ENCODE results near the gene LGSN. TPM values are rescaled to one million over a fixed set of nuclear protein-coding genes. Genes with fewer than 3 reads are reported as not detected.

The LGSN gene
- total RNA-seq, 1 experiment from 2014 or later: 10.8 TPM

GRCh38 chr6:63272397-63272796, 47.4 kb downstream of the LGSN start:
- DNase-seq: peak in 1 of 2 experiments; percentile 23
- ChIA-PET POLR2A (no interaction called here), CTCF (interaction anchor here (0.7 to 1.0 kb wide), 3 partner anchors 151 to 206 kb away, joined by 3 to 5 read pairs (median 4); no protein-coding TSS in a partner anchor)
- H3K27me3 Mint-ChIP-seq (ENCODE audit: insufficient read depth, unreplicated experiment): no peaks in the 10 kb centered on the region
- no peaks in the 10 kb centered on the region for H3K4me1 Mint-ChIP-seq (ENCODE audit: low read depth, unreplicated experiment)
- H3K36me3 ChIP-seq (ENCODE audit: control insufficient read depth, insufficient read depth, low read length): no peaks in the 10 kb centered on the region
- no peaks in the 10 kb centered on the region for H3K36me3 Mint-ChIP-seq (ENCODE audit: insufficient read depth, unreplicated experiment)
- no peaks in the 10 kb centered on the region for H3K4me1 ChIP-seq
- TF ChIP-seq CTCF (IDR thresholded peaks at IDR 0.05; ENCODE audit: insufficient read depth in 1 of 2, low read depth in 1 of 2, low read length in 1 of 2, severe bottlenecking in 1 of 2, unreplicated experiment in 1 of 2): peak in 1 of 2 experiments; percentile 37
- H3K27me3 ChIP-seq (replicated peaks; ENCODE audit: control insufficient read depth, insufficient read depth, low read length): no peaks in the 10 kb centered on the region
- no peaks in the 10 kb centered on the region for H3K9me3 Mint-ChIP-seq (ENCODE audit: unreplicated experiment)
- no peak overlapping the region for H3K4me3 ChIP-seq (ENCODE audit: low read depth, low read length)
- H3K4me3 Mint-ChIP-seq (ENCODE audit: unreplicated experiment): no peak overlapping the region
- no peak overlapping the region for H3K27ac Mint-ChIP-seq (ENCODE audit: unreplicated experiment)
- no TSS peak for BruUV-seq (replicated peaks)
- intact Hi-C loops (cut with micrococcal nuclease; ENCODE audit: unreplicated experiment): loop anchor here (1.0 kb wide), 2 partner anchors 151 to 206 kb away; no protein-coding TSS in a partner anchor
- no peaks in the 10 kb centered on the region for H3K9me3 ChIP-seq

DNA sequence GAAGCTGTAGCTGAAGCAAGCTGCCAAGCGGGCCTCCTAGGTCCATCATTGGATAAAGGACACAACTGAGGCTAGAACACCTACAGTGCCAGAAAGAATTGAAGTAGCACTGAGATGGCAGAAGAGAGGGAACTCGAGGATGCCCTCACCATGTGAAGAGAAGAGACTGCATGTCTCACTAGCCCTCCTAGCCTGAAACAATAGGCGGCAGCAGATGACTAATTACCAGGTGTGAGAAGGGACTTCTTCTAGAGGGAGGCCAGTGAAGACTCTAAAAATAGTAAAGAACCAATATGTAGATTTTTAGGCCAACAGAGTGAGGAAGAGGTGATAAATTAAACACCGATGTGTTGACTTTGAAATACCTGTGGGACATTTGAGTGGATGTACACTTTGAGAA, 50.3 kb downstream of the LGSN start:
- no peaks in the 10 kb centered on the region for H3K36me3 ChIP-seq (ENCODE audit: control insufficient read depth, insufficient read depth, low read length)
- H3K4me3 ChIP-seq (ENCODE audit: low read depth, low read length): no peak overlapping the region
- no peak for DNase-seq
- no peaks in the 10 kb centered on the region for H3K9me3 ChIP-seq
- H3K4me1 Mint-ChIP-seq (ENCODE audit: low read depth, unreplicated experiment): no peaks in the 10 kb centered on the region
- intact Hi-C loops (cut with micrococcal nuclease; ENCODE audit: unreplicated experiment): no loop called here
- BruUV-seq (replicated peaks): no TSS peak
- H3K27me3 Mint-ChIP-seq (ENCODE audit: insufficient read depth, unreplicated experiment): no peaks in the 10 kb centered on the region
- ChIA-PET CTCF (no interaction called here), POLR2A (no interaction called here)
- no peaks in the 10 kb centered on the region for H3K36me3 Mint-ChIP-seq (ENCODE audit: insufficient read depth, unreplicated experiment)
- H3K27ac Mint-ChIP-seq (ENCODE audit: unreplicated experiment): no peak overlapping the region
- no peak overlapping the region for H3K4me3 Mint-ChIP-seq (ENCODE audit: unreplicated experiment)
- H3K9me3 Mint-ChIP-seq (ENCODE audit: unreplicated experiment): no peaks in the 10 kb centered on the region
- no peak for TF ChIP-seq CTCF (IDR thresholded peaks at IDR 0.05; ENCODE audit: insufficient read depth in 1 of 2, low read depth in 1 of 2, low read length in 1 of 2, severe bottlenecking in 1 of 2, unreplicated experiment in 1 of 2)
- no peaks in the 10 kb centered on the region for H3K27me3 ChIP-seq (replicated peaks; ENCODE audit: control insufficient read depth, insufficient read depth, low read length)
- H3K4me1 ChIP-seq: no peaks in the 10 kb centered on the region

DNA sequence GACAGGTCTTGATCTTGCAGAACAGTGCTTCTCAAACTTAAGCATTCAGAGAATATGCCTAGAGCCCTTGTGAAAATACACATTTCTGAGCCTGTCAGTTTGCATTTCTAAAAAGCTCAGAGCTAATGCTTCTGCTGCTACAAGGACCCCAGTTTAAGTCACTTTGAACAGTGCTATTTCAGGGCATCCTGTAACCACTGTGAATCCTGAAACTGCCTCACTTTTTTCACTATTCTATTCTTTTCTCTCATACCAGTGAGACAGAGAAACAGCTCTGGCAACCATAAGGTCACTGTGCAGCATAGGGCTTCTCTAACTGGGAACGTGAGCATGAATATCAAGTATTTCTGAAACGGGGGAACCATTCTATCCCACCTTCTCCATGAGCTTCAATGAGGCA, 51.2 kb downstream of the LGSN start:
- no peaks in the 10 kb centered on the region for H3K4me1 Mint-ChIP-seq (ENCODE audit: low read depth, unreplicated experiment)
- Histone ChIP-seq H3K36me3 (ENCODE audit: control insufficient read depth, insufficient read depth, low read length) (no peaks in the 10 kb centered on the region), H3K4me1 (no peaks in the 10 kb centered on the region), H3K9me3 (no peaks in the 10 kb centered on the region), H3K4me3 (ENCODE audit: low read depth, low read length) (no peak overlapping the region), H3K27me3 (replicated peaks; ENCODE audit: control insufficient read depth, insufficient read depth, low read length) (no peaks in the 10 kb centered on the region)
- no peaks in the 10 kb centered on the region for H3K36me3 Mint-ChIP-seq (ENCODE audit: insufficient read depth, unreplicated experiment)
- ChIA-PET CTCF (no interaction called here), POLR2A (no interaction called here)
- no peak overlapping the region for H3K4me3 Mint-ChIP-seq (ENCODE audit: unreplicated experiment)
- no TSS peak for BruUV-seq (replicated peaks)
- H3K27ac Mint-ChIP-seq (ENCODE audit: unreplicated experiment): no peak overlapping the region
- H3K9me3 Mint-ChIP-seq (ENCODE audit: unreplicated experiment): no peaks in the 10 kb centered on the region
- no peaks in the 10 kb centered on the region for H3K27me3 Mint-ChIP-seq (ENCODE audit: insufficient read depth, unreplicated experiment)
- TF ChIP-seq CTCF (IDR thresholded peaks at IDR 0.05; ENCODE audit: insufficient read depth in 1 of 2, low read depth in 1 of 2, low read length in 1 of 2, severe bottlenecking in 1 of 2, unreplicated experiment in 1 of 2): no peak
- no peak for DNase-seq
- intact Hi-C loops (cut with micrococcal nuclease; ENCODE audit: unreplicated experiment): no loop called here
